Panc1 (cell line): ENCODE measurements around the gene OSBPL10. TPM values are rescaled to one million over a fixed set of nuclear protein-coding genes. Genes with fewer than 3 reads are reported as not detected.

ENCODE experiments used
- ATAC-seq: fragments of 200-7000 bp; cut with Tn5 transposase; 2 replicates; pipeline ENCODE4 v1.9.1; 2020; ENCODE audit warnings: mild to moderate bottlenecking, moderate library complexity
- BruUV-seq: library from RNA; stranded (reverse); fragments of 400-500 nt; replicated peaks from 2 replicates; lab custom pipeline; 2021; lab: Mats Ljungman, UMichigan
- CTCF ChIA-PET: fragments of 300-600 bp; sonication (Branson Sonifier 250); formaldehyde crosslinking; loops from one replicate; lab custom pipeline; 2022; ENCODE audit warnings: antibody characterized with exemption; lab: Charles Lee
- POLR2A ChIA-PET: fragments of 300-600 bp; sonication (Branson Sonifier 250); formaldehyde crosslinking; loops from one replicate; lab custom pipeline; 2022; ENCODE audit warnings: antibody characterized with exemption; lab: Charles Lee
- DNase-seq: peaks from one replicate; pipeline ENCODE4 v3.0.0-alpha.2; 2010; ENCODE audit warnings: low read depth, low spot score
- H3K27ac ChIP-seq: 2 replicates; pipeline ENCODE4 v1.5.1; 2011; ENCODE audit warnings: mild to moderate bottlenecking, low read length, inconsistent platforms
- H3K27me3 ChIP-seq: fragments of 200-500 bp; sonication (Bioruptor generic); 2 replicates; pipeline ENCODE4 v1.6.0; 2014; ENCODE audit warnings: low read length, inconsistent platforms; ENCODE audit not compliant: control insufficient read depth, insufficient read depth
- H3K36me3 ChIP-seq: fragments of 200-500 bp; sonication (Bioruptor generic); 2 replicates; pipeline ENCODE4 v1.5.1; 2014; ENCODE audit warnings: inconsistent platforms, mild to moderate bottlenecking, low read length, moderate library complexity; ENCODE audit not compliant: control insufficient read depth, insufficient read depth
- H3K4me1 ChIP-seq: 2 replicates; pipeline ENCODE4 v1.5.1; 2011; ENCODE audit warnings: inconsistent platforms, mild to moderate bottlenecking, low read length, moderate library complexity; ENCODE audit not compliant: control insufficient read depth, insufficient read depth
- H3K4me3 ChIP-seq, 2 experiments: 2 replicates each; pipeline ENCODE4 v1.5.1; 2011 to 2012; ENCODE audit warnings: low read depth in 2 of 2, low read length in 2 of 2, mild to moderate bottlenecking in 2 of 2, inconsistent platforms in 1 of 2, moderate library complexity in 1 of 2
- H3K9me3 ChIP-seq: fragments of 200-500 bp; sonication (Bioruptor generic); 2 replicates; pipeline ENCODE4 v1.5.1; 2014; ENCODE audit warnings: low read depth, mild to moderate bottlenecking, inconsistent platforms, low read length, moderate library complexity; ENCODE audit not compliant: control insufficient read depth, insufficient read depth
- CTCF ChIP-seq: fragments of 450-650 bp; IDR thresholded peaks from 2 replicates; pipeline ENCODE4 v1.5.1; 2017; ENCODE audit warnings: mild to moderate bottlenecking
- POLR2AphosphoS5 ChIP-seq: IDR thresholded peaks from 2 replicates; pipeline ENCODE4 v1.6.1; 2012; ENCODE audit warnings: mild to moderate bottlenecking, low read depth, low read length, moderate library complexity
- REST ChIP-seq, 2 experiments: IDR thresholded peaks; 2 replicates each; pipeline ENCODE4 v1.6.1; 2011 to 2012; ENCODE audit warnings: low read depth in 2 of 2, control low read depth in 1 of 2, low read length in 1 of 2, mild to moderate bottlenecking in 1 of 2, moderate library complexity in 1 of 2; ENCODE audit not compliant: insufficient read depth in 1 of 2
- SIN3A ChIP-seq: IDR thresholded peaks from 2 replicates; pipeline ENCODE4 v1.6.1; 2012; ENCODE audit warnings: low read depth, mild to moderate bottlenecking, low read length, moderate library complexity, borderline replicate concordance; ENCODE audit not compliant: insufficient read depth
- TCF7L2 ChIP-seq: IDR thresholded peaks from 2 replicates; pipeline ENCODE4 v1.6.1; 2011; ENCODE audit warnings: mild to moderate bottlenecking, low read depth, low read length, inconsistent platforms
- in situ Hi-C: cut with HindIII; loops from 2 replicates; pipeline ENCODE4 v1.10.0; 2016; ENCODE audit warnings: low sequenced_read_pairs, low pct_unique_long_range_greater_than_20kb
- intact Hi-C: fragments of 100-400 bp; cut with micrococcal nuclease; formaldehyde crosslinking; loops from one replicate; pipeline ENCODE4 v1.10.0; 2022; ENCODE audit not compliant: unreplicated experiment
- total RNA-seq: library from RNA; stranded (reverse); gene quantifications from one replicate; pipeline ENCODE4 v1.2.1, GENCODE V29; 2021; ENCODE audit not compliant: unreplicated experiment

OSBPL10 gene
- total RNA-seq, 1 experiment from 2014 or later, result 88.1 TPM

- POLR2A ChIA-PET, result no interaction called here
- TF ChIP-seq TCF7L2 (no peak), CTCF (no peak), SIN3A (no peak), POLR2AphosphoS5 (no peak), REST (IDR thresholded peaks at IDR 0.05; ENCODE audit: insufficient read depth in 1 of 2, low read depth in 2 of 2, low read length in 1 of 2) (no peak)
- CTCF ChIA-PET, result no interaction called here
- DNase-seq (no peak), ATAC-seq (no peak)
- Histone ChIP-seq H3K4me1 (no peaks in the 10 kb centered on the region), H3K9me3 (no peaks in the 10 kb centered on the region), H3K27ac (no peak overlapping the region), H3K36me3 (no peaks in the 10 kb centered on the region), H3K4me3 (no peak overlapping the region), H3K27me3 (no peaks in the 10 kb centered on the region)
- BruUV-seq, result no TSS peak
- in situ Hi-C loops, result no loop called here
- intact Hi-C loops, result no loop called here
Observed at GRCh38 chr3:31696815-31697548, 284.1 kb downstream of the OSBPL10 start.

- ATAC-seq, result no peak
- CTCF ChIA-PET, result no interaction called here
Observed at GRCh38 chr3:31696009-31696297, 285.1 kb downstream of the OSBPL10 start.

More at GRCh38 chr3:31696009-31696297, 285.1 kb downstream of the OSBPL10 start:
- Histone ChIP-seq H3K27ac (no peak overlapping the region), H3K4me3 (no peak overlapping the region), H3K4me1 (no peaks in the 10 kb centered on the region), H3K9me3 (no peaks in the 10 kb centered on the region), H3K27me3 (no peaks in the 10 kb centered on the region), H3K36me3 (no peaks in the 10 kb centered on the region)
- intact Hi-C loops (no loop called here), in situ Hi-C loops (no loop called here)
- POLR2A ChIA-PET, result no interaction called here
- no peak for DNase-seq
- no peak for TF ChIP-seq TCF7L2
- TF ChIP-seq POLR2AphosphoS5, result no peak
- TF ChIP-seq REST (IDR thresholded peaks at IDR 0.05; ENCODE audit: insufficient read depth in 1 of 2, low read depth in 2 of 2, low read length in 1 of 2), result no peak
- no peak for TF ChIP-seq SIN3A
- TF ChIP-seq CTCF, result no peak
- no TSS peak for BruUV-seq
